NT2/D1 (cell line): ENCODE results near the gene KRTDAP.

Experiments used
- SUZ12 ChIP-seq: IDR thresholded peaks from 2 replicates; pipeline ENCODE4 v1.6.1; 2011; ENCODE audit not compliant: insufficient read length, insufficient read depth; ENCODE audit errors: extremely low read depth
- YY1 ChIP-seq: IDR thresholded peaks from 2 replicates; pipeline ENCODE4 v1.6.1; 2011; ENCODE audit not compliant: insufficient read length, insufficient read depth
- ZNF274 ChIP-seq: IDR thresholded peaks from 2 replicates; pipeline ENCODE4 v1.6.1; 2011; ENCODE audit warnings: mild to moderate bottlenecking, low read depth, low read length

GRCh38 chr19:35478794-35479677, 11.2 kb downstream of the KRTDAP start:
- TF ChIP-seq YY1 (no peak), ZNF274 (no peak), SUZ12 (no peak)
